DMS53 treated with DMSO at 0.1 percent for 48 hours (cell line): Measurements from ENCODE around the gene KRTAP10-7.
"Not testable (repeated sequence)": the region's sequence is repeated elsewhere in the genome, so short reads cannot be mapped to it uniquely, and the experiment has no call there.

Experiments used
- DNase-seq: peaks from one replicate; lab custom pipeline; 2025; ENCODE audit not compliant: unreplicated experiment; lab: John Stamatoyannopoulos, UW

KRTAP10-7 gene

GRCh38 chr21:44609193-44609592, 8.8 kb downstream of the KRTAP10-7 start:
- no peak for DNase-seq

DNA sequence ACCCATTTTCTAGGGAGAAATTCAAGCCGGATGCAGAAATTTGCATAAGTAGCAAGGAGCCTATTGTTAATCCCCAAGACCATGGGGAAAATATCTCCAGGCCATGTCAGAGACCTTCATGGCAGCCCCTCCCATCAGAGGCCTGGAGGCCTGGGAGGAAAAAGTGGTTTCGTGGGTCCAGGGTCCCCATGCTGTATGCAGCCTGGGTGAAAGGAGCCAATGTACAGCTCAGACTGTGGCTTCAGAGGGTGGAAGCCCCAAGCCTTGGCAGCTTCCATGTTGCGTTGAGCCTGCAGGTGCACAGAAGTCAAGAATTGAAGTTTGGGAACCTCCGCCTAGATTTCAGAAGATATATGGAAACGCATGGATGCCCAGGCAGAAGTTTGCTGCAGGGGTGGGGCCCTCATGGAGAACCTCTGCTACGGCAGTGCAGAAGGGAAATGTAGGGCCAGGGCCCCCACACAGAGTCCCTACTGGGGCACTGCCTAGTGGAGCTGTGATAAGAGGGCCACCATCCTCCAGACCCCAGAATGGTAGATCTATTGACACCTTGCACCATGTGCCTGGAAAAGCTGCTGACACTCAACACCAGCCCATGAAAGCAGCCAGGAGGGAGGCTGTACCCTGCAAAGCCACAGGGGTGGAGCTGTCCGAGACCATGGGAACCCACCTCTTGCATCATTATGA, 9.9 kb downstream of the KRTAP10-7 start:
- not testable (repeated sequence) for DNase-seq

DNA sequence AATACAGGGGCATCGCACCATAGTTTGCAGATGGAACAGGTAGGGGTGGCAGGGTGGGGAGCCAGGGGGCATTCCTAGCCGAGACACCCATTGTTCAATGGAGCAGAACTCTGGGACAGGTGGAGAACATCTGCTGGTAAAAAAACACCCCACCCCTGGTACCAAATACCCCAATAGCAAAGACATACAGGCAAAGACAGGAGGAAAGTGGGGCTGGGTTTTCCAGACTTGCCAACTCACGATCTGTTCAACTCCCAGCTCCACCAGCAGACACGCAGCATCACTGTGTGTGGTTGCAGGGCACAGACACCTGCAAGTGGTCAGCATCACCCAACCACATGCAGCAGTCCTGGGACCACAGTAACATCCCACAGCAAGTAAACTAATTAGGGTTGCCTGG, 11.2 kb downstream of the KRTAP10-7 start:
- DNase-seq: no peak

GRCh38 chr21:44612029-44612486, 11.7 kb downstream of the KRTAP10-7 start, which contains the start of gene KRTAP10-8:
Gene KRTAP10-8 (plus strand): TSS chr21:44612079. CDS start chr21:44612101, 22 bp downstream.
- DNase-seq: no peak

DNA sequence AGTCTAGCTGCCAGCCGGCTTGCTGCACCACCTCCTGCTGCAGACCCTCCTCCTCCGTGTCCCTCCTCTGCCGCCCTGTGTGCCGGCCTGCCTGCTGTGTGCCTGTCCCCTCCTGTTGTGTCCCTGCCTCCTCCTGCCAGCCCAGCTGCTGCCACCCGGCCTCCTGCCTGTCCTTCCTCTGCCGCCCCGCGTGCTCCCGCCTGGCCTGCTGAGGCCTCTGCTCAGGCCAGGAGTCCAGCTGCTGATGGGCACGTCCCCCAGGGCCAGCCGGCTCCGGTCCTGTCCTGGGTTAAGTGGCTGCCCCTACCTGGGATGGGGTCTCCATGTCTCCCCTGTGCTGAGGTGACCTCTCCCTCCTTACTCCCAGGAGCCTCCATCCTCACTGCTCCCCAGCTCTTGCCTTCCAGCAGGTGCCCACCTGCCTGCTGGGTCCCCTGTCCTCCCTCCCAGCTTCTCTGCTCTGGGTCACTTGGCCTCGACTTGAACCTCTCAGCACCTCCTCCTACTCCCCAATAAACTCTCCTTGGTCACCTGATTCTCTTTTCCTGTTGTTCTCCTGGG, 12.4 kb downstream of the KRTAP10-7 start:
- no peak for DNase-seq

GRCh38 chr21:44613386-44614155, 13.2 kb downstream of the KRTAP10-7 start:
- DNase-seq: no peak

DNA sequence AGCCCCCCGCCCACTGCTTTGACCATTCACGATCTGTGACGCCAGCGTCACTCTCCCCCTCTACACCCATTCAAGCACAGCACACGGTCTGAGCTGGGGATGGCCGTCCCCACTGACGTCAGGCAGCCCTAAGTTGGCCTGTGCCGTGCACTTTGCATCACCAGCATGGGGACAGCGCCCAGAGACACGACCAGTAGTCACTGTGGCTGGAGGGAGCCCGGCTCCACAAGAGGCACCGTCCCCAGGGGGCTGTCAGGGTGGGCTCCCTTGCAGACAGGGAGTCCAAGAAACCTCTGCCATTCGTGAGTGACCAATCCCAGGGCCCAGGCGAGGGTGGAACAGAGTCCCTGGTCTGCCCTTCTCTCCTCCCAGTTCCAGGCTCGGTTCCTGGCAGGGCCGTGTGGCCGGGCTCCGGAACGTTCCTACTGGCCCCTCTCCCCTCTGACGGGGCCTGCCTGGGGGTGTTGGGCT, 13.8 kb downstream of the KRTAP10-7 start:
- no peak for DNase-seq

GRCh38 chr21:44614961-44615391, 14.6 kb downstream of the KRTAP10-7 start:
- DNase-seq: no peak

- no peak for DNase-seq
Measured at GRCh38 chr21:44615466-44615865, 15.1 kb downstream of the KRTAP10-7 start.

DNA sequence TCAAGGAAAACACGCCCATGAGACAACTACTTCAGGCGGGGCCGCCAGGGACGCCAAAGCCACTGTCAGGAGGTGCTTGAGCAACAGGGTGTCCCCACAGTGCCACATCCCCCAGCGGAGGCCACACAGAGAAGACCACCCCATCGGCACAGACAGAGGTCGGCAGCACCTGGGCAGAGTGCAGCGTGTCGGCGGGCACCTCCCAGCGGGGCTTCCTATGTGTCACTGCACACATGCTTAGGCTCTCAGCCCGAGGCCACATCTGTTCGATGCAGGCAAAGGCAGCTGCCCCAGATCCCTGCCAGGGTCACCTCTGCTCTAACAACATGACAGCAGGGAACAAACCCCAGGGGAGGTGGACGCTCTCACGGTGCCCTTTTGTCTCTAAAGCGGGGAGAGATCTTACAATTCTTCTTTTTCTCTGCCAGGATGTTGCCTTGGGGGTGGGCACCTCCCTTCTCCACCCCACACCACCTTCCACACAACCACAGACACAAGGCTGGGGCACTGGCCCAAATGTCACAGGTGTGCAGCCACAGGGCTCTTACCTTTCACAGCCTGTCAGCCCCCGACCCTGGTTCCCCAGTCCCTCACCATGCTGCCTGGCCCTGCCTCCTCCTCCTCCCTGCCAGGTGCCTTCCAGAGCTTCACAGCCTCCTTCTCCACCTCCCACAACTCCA, 15.7 kb downstream of the KRTAP10-7 start:
- DNase-seq: no peak

GRCh38 chr21:44616591-44616926, 16.2 kb downstream of the KRTAP10-7 start:
- no peak for DNase-seq

- no peak for DNase-seq
Measured at GRCh38 chr21:44617071-44617501, 16.7 kb downstream of the KRTAP10-7 start.

GRCh38 chr21:44618504-44618903, 18.1 kb downstream of the KRTAP10-7 start:
- no peak for DNase-seq

DNA sequence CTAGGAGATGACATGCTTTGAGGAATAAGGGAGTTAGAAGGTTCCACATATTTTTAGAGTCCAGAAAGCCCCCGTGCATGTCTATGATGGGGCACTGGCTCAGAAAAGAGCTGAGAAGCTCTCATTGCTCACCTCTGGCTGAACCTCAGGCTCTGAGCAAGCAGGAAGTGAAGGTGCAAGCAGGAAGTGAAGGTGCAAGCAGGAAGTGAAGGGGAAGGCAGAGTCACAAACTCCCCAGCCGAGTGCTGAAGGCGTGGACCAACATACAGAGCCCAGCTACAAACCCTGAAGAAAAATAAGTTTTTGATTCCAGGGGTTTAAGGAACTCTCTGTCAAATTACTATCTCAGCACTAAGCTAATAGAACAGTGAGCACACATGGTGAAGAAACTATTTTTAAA, 18.5 kb downstream of the KRTAP10-7 start:
- DNase-seq: no peak

- no peak for DNase-seq
Measured at GRCh38 chr21:44619886-44620285, 19.5 kb downstream of the KRTAP10-7 start.

DNA sequence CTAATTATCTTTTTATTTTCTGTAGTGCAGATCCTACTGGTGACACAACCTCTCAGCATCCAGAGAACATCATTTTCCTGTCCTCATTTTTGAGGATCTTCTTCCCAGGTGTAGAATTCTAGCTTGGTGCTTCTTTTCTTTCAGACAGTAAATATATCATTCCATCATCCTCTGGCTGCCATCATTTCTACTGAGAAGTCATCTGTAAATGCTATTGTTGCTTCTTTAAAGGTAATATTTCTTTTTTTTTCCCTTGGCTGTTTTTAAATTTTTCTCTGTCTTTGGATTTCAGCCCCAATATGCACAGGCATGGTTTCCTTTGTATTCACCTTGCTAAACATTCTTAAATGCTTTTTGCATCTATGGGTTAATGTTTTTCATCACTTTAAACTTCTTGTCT, 23.2 kb downstream of the KRTAP10-7 start:
- no peak for DNase-seq

DNA sequence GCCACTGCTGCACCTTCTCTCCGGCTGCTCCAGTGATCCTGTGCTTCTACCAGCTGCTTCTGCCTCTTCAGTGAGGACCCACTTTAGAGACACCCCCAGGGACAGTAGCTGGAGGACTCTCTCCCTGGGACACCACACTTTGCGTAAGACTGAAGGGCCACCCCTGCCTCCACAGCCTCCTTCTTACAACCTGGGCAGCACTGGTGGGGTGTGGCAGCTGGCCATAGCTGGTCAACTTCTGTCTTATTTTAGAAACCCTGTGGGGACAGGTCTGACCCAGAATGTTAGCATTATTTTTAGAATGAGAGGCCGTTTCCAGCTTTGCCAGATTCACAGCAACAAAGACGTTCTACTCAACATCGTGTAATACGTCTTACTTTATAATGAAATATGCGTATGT, 25.4 kb downstream of the KRTAP10-7 start:
- DNase-seq: no peak

- DNase-seq: no peak
Measured at GRCh38 chr21:44626262-44626661, 25.9 kb downstream of the KRTAP10-7 start.

DNA sequence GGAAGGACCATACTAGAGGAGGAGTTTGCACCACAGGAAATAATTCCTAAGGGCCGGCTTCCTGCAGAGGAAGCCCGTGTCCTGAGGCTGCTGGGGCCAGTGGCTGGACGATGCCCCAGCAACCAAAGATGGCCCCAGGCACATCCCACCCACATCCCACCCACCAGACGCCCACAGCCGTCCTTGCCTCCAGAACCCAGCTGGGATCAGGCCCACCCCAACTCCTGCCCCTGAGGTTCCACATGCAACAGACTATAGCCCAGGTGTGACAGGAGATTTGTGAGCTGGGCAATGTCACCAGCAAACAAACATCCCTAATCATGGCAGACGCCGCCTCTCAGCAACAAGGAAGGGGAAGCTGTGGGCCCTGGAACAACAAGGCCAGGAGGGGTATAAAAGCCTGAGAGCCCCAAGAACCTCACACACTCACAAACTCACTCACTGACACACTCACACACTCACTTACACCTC, 26.3 kb downstream of the KRTAP10-7 start, which contains the start of gene KRTAP10-9:
Gene KRTAP10-9 (plus strand): TSS at position 421 of the 471 bp plus-strand sequence. CDS start 79 bp downstream, outside the sequence.
- no peak for DNase-seq

GRCh38 chr21:44627181-44627822, 26.9 kb downstream of the KRTAP10-7 start:
- not testable (repeated sequence) for DNase-seq
